Measurements from ENCODE around the gene SEC22C. TPM values are rescaled to one million over a fixed set of nuclear protein-coding genes. Genes with fewer than 3 reads are reported as not detected.

SEC22C gene
- total and polyA plus RNA-seq, 2 of the 13 experiments (the other 11 are each of a cell fraction or from before 2014, with no cell fraction given), result 20.0 to 40.0 TPM

- in situ Hi-C loops (cut with HindIII; ENCODE audit: extremely low pct_ligation_motif_present, low pct_unique_long_range_greater_than_20kb) (no loop called here), intact Hi-C loops (cut with micrococcal nuclease; ENCODE audit: unreplicated experiment) (no loop called here)
- Histone ChIP-seq H4K20me1 (ENCODE audit: insufficient read depth, low read length) (no peaks in the 10 kb centered on the region), H3K79me2 (ENCODE audit: insufficient read depth, low read length) (no peaks in the 10 kb centered on the region), H3K36me3 (replicated peaks in 1 of 2; ENCODE audit: control insufficient read depth in 1 of 2, insufficient read depth in 2 of 2, low read length in 2 of 2) (peaks cover 6 to 25% of the 10 kb centered on the region in 2 experiments), H3K4me3 (replicated peaks in 1 of 3; ENCODE audit: insufficient read depth in 1 of 3, low read depth in 2 of 3, low read length in 3 of 3) (no peak overlapping the region), H3K9me3 (ENCODE audit: low read length) (no peaks in the 10 kb centered on the region), H3K9ac (ENCODE audit: insufficient read depth, low read depth, low read length) (no peak overlapping the region), H3K27ac (ENCODE audit: extremely low read length, insufficient read depth, low read length) (no peak overlapping the region), H3K27me3 (ENCODE audit: control insufficient read depth in 1 of 2, insufficient read depth in 2 of 2, low read length in 2 of 2) (no peaks in the 10 kb centered on the region), H2AFZ (ENCODE audit: low read length) (no peak overlapping the region), H3K4me2 (ENCODE audit: low read depth, low read length) (no peak overlapping the region), H3K4me1 (ENCODE audit: insufficient read depth, low read length) (peaks cover 7% of the 10 kb centered on the region)
- no TSS peak for BruUV-seq (replicated peaks)
- ATAC-seq, result no peak
- no peak for FAIRE-seq
- DNase-seq (ENCODE audit: low spot score), result no peak
- TF ChIP-seq ETV5 (CRISPR knock-in tag; IDR thresholded peaks at IDR 0.05; ENCODE audit: borderline replicate concordance), result no peak
- TF ChIP-seq ZNF75D (CRISPR knock-in tag; IDR thresholded peaks at IDR 0.05; ENCODE audit: borderline replicate concordance), result no peak
- TF ChIP-seq AHR (CRISPR knock-in tag; IDR thresholded peaks at IDR 0.05), result no peak
- CTCF ChIA-PET (ENCODE audit: low intra/inter-chr PET ratio, low total read pairs), result no interaction called here
- 100% methylated on average over 1 of the region's 1 CpG for WGBS (ENCODE audit: low lambda C conversion rate)
- POLR2A ChIA-PET, result no interaction called here
These were observed 31.5 kb downstream of the SEC22C start for GRCh38 chr3:42550250-42550649.

GRCh38 chr3:42549131-42549530 is 32.6 kb downstream of the SEC22C start:
- no TSS peak for BruUV-seq (replicated peaks)

More at GRCh38 chr3:42549131-42549530, 32.6 kb downstream of the SEC22C start:
- Histone ChIP-seq H3K4me2 (ENCODE audit: low read depth, low read length) (no peak overlapping the region), H3K9me3 (ENCODE audit: low read length) (no peaks in the 10 kb centered on the region), H3K4me1 (ENCODE audit: insufficient read depth, low read length) (peaks cover 18% of the 10 kb centered on the region), H3K9ac (ENCODE audit: insufficient read depth, low read depth, low read length) (no peak overlapping the region), H3K4me3 (replicated peaks in 1 of 3; ENCODE audit: insufficient read depth in 1 of 3, low read depth in 2 of 3, low read length in 3 of 3) (no peak overlapping the region), H4K20me1 (ENCODE audit: insufficient read depth, low read length) (no peaks in the 10 kb centered on the region), H3K36me3 (replicated peaks in 1 of 2; ENCODE audit: control insufficient read depth in 1 of 2, insufficient read depth in 2 of 2, low read length in 2 of 2) (peaks cover 6 to 22% of the 10 kb centered on the region in 2 experiments), H3K27me3 (ENCODE audit: control insufficient read depth in 1 of 2, insufficient read depth in 2 of 2, low read length in 2 of 2) (no peaks in the 10 kb centered on the region), H2AFZ (ENCODE audit: low read length) (no peak overlapping the region), H3K27ac (ENCODE audit: extremely low read length, insufficient read depth, low read length) (no peak overlapping the region), H3K79me2 (ENCODE audit: insufficient read depth, low read length) (no peaks in the 10 kb centered on the region)
- no peak for FAIRE-seq
- in situ Hi-C loops (cut with HindIII; ENCODE audit: extremely low pct_ligation_motif_present, low pct_unique_long_range_greater_than_20kb), result loop anchor here (10.0 kb wide), 1 partner anchor 104 kb away; no protein-coding TSS in a partner anchor
- no peak for ATAC-seq
- POLR2A ChIA-PET, result no interaction called here
- TF ChIP-seq GPBP1L1 (CRISPR knock-in tag; IDR thresholded peaks at IDR 0.05), result no peak
- TF ChIP-seq TSC22D2 (CRISPR knock-in tag; IDR thresholded peaks at IDR 0.05; ENCODE audit: borderline replicate concordance), result no peak
- 97% methylated on average over 2 of the region's 2 CpGs for WGBS (ENCODE audit: low lambda C conversion rate)
- intact Hi-C loops (cut with micrococcal nuclease; ENCODE audit: unreplicated experiment), result no loop called here
- DNase-seq (ENCODE audit: low spot score), result no peak
- CTCF ChIA-PET (ENCODE audit: low intra/inter-chr PET ratio, low total read pairs), result no interaction called here

Data from HepG2 (cell line).